Psoas muscle (tissue), 8 donors: Measurements from ENCODE around the gene ATP6V1G2. TPM values are rescaled to one million over a fixed set of nuclear protein-coding genes. Genes with fewer than 3 reads are reported as not detected.

Experiments
- ATAC-seq, 4 donors: fragments of 200-7000 bp; cut with Tn5 transposase; one replicate each; pipeline ENCODE4 v1.9.1; 2020; ENCODE audit warnings: moderate library complexity in 3 of 4, mild to moderate bottlenecking in 2 of 4
- DNase-seq, 2 donors: peaks; one replicate each; pipeline ENCODE4 v3.0.0-alpha.2; 2020
- H3K27ac ChIP-seq: fragments of 200-600 bp; one replicate; pipeline ENCODE4 v1.8.0; 2022
- H3K27me3 ChIP-seq, 3 donors: fragments of 200-600 bp in 1 of 3; one replicate each; pipeline versions ENCODE4 v1.6.1 to v1.8.0; 2013 to 2022; ENCODE audit warnings: low read length in 2 of 3, mild to moderate bottlenecking in 2 of 3, moderate library complexity in 1 of 3; ENCODE audit not compliant: insufficient read depth in 3 of 3
- H3K36me3 ChIP-seq, 2 donors: fragments of 200-600 bp in 1 of 2; one replicate each; pipeline versions ENCODE4 v1.6.1 to v1.8.0; 2013 to 2022; ENCODE audit warnings: low read depth in 1 of 2, mild to moderate bottlenecking in 1 of 2, moderate library complexity in 1 of 2; ENCODE audit not compliant: insufficient read depth in 1 of 2
- H3K4me1 ChIP-seq: fragments of 200-600 bp; one replicate; pipeline ENCODE4 v1.8.0; 2022
- H3K4me3 ChIP-seq: fragments of 200-600 bp; one replicate; pipeline ENCODE4 v1.8.0; 2022; ENCODE audit warnings: mild to moderate bottlenecking
- H3K9me3 ChIP-seq: fragments of 200-600 bp; one replicate; pipeline ENCODE4 v1.8.0; 2022
- WGBS, 3 donors: extraction: QIAGEN DNeasy Blood & Tissue Kit; methylation state at CpG; one replicate each; pipeline versions ENCODE4 v1.1.6 to v1.1.7; 2013; 5-methylcytosine and 5-hydroxymethylcytosine counted together
- intact Hi-C, 2 donors: fragments of 100-400 bp; cut with DNase I; formaldehyde crosslinking; loops; one replicate each; pipeline versions ENCODE4 v1.11.0 to v1.14.2; 2022
- polyA plus RNA-seq, 3 donors: library from polyadenylated mRNA; stranded (reverse); fragments of 200-250 nt; gene quantifications; one replicate each; pipeline ENCODE4 v1.2.3, GENCODE V29; 2013
- total RNA-seq, 4 donors: library from RNA; stranded (reverse); fragmentation: NEBNext Ultra II Directional in 2 of 4; extraction: Animal tissue kit (Norgen Biotek cat#: 25700) in 2 of 4; gene quantifications; one replicate each; pipeline versions ENCODE4 v1.2.1 to v1.2.4, GENCODE V29; 2021 to 2023
- TF ChIP-seq, protein P1 (sequence below): fragments of 200-600 bp; IDR thresholded peaks from one replicate; pipeline ENCODE4 v1.8.0; 2022; ENCODE audit warnings: antibody characterized with exemption
- donor health status: healthy with polysubstance abuse.
- donor health status: DM: no; HTN: no; CAD: no; lungs with moderate emphysema.
- donor health status: Bipolar disorder and iron deficiency.
- donor health status: healthy.
- donor health status: DM: yes; HTN: yes; CAD: no.
- donor health status: DM: no; HTN: no; CAD: no.
- donor health status: DM: no; HTN: no; CAD: no.
- donor health status: DM: yes; HTN: yes; CAD: no.

ATP6V1G2 gene
- total and polyA plus RNA-seq, 7 donors = 0.66 to 4.7 (median 1.2) TPM

GRCh38 chr6:31576897-31577578 lies 30.6 kb upstream of the ATP6V1G2 start:
- Histone ChIP-seq H3K9me3 (no peaks in the 10 kb centered on the region), H3K4me1 (no peaks in the 10 kb centered on the region), H3K27me3 (no peaks in the 10 kb centered on the region), H3K4me3 (peak overlapping the region; percentile 15), H3K27ac (no peak overlapping the region), H3K36me3 (no peaks in the 10 kb centered on the region)
- intact Hi-C loops = no loop called here
- peak in 1 of 2 donors; percentile 42 for DNase-seq
- TF ChIP-seq, protein P1, sequence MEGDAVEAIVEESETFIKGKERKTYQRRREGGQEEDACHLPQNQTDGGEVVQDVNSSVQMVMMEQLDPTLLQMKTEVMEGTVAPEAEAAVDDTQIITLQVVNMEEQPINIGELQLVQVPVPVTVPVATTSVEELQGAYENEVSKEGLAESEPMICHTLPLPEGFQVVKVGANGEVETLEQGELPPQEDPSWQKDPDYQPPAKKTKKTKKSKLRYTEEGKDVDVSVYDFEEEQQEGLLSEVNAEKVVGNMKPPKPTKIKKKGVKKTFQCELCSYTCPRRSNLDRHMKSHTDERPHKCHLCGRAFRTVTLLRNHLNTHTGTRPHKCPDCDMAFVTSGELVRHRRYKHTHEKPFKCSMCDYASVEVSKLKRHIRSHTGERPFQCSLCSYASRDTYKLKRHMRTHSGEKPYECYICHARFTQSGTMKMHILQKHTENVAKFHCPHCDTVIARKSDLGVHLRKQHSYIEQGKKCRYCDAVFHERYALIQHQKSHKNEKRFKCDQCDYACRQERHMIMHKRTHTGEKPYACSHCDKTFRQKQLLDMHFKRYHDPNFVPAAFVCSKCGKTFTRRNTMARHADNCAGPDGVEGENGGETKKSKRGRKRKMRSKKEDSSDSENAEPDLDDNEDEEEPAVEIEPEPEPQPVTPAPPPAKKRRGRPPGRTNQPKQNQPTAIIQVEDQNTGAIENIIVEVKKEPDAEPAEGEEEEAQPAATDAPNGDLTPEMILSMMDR = no peak
- ATAC-seq = no peak
- WGBS, 3 donors = 81 to 85% (median 85%) methylated on average over 16 to 19 of the region's 19 CpGs

- H3K36me3 ChIP-seq = no peaks in the 10 kb centered on the region
- intact Hi-C loops = no loop called here
- no peaks in the 10 kb centered on the region for H3K4me1 ChIP-seq
- DNase-seq = peak in 1 of 2 donors; percentile 10
- TF ChIP-seq, protein P1 = no peak
- H3K27me3 ChIP-seq = no peaks in the 10 kb centered on the region
- ATAC-seq = no peak
- H3K4me3 ChIP-seq = peak overlapping the region; percentile 54
- no peaks in the 10 kb centered on the region for H3K9me3 ChIP-seq
- WGBS, 3 donors = 61 to 72% (median 65%) methylated on average over 8 of the region's 8 CpGs
- no peak overlapping the region for H3K27ac ChIP-seq
Measured at GRCh38 chr6:31575952-31576685, 29.7 kb upstream of the ATP6V1G2 start.

- no peaks in the 10 kb centered on the region for H3K4me1 ChIP-seq
Measured at GRCh38 chr6:31575335-31575901, 29.0 kb upstream of the ATP6V1G2 start, which contains the start of gene TNF. TNF (plus strand) TSS chr6:31575565; CDS start chr6:31575742, 177 bp downstream.

DNA sequence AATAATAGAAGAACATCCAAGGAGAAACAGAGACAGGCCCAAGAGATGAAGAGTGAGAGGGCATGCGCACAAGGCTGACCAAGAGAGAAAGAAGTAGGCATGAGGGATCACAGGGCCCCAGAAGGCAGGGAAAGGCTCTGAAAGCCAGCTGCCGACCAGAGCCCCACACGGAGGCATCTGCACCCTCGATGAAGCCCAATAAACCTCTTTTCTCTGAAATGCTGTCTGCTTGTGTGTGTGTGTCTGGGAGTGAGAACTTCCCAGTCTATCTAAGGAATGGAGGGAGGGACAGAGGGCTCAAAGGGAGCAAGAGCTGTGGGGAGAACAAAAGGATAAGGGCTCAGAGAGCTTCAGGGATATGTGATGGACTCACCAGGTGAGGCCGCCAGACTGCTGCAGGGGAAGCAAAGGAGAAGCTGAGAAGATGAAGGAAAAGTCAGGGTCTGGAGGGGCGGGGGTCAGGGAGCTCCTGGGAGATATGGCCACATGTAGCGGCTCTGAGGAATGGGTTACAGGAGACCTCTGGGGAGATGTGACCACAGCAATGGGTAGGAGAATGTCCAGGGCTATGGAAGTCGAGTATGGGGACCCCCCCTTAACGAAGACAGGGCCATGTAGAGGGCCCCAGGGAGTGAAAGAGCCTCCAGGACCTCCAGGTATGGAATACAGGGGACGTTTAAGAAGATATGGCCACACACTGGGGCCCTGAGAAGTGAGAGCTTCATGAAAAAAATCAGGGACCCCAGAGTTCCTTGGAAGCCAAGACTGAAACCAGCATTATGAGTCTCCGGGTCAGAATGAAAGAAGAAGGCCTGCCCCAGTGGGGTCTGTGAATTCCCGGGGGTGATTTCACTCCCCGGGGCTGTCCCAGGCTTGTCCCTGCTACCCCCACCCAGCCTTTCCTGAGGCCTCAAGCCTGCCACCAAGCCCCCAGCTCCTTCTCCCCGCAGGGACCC lies 28.0 kb upstream of the ATP6V1G2 start:
- 74 to 86% (median 80%) methylated on average over 14 of the region's 14 CpGs for whole genome bisulfite sequencing, 3 donors
- intact Hi-C loops = no loop called here
- no peak overlapping the region for H3K27ac ChIP-seq

More at GRCh38 chr6:31575335-31575901, 29.0 kb upstream of the ATP6V1G2 start, which contains the start of gene TNF:
- Histone ChIP-seq H3K36me3 (no peaks in the 10 kb centered on the region), H3K4me3 (peak within 1 kb of the TSS; percentile 54), H3K9me3 (no peaks in the 10 kb centered on the region), H3K27me3 (no peaks in the 10 kb centered on the region), H3K27ac (no peak within 1 kb of the TSS)
- peak in 2 of 4 donors; percentile 33 to 48 for ATAC-seq
- intact Hi-C loops = no loop called here
- TF ChIP-seq, protein P1 = no peak
- 49 to 54% (median 50%) methylated on average over 18 to 19 of the region's 19 CpGs for WGBS, 3 donors
- DNase-seq = peak; percentile 56 to 71

More for the DNA sequence above, 28.0 kb upstream of the ATP6V1G2 start:
- Histone ChIP-seq H3K9me3 (no peaks in the 10 kb centered on the region), H3K27me3 (no peaks in the 10 kb centered on the region), H3K4me1 (no peaks in the 10 kb centered on the region), H3K4me3 (no peak overlapping the region), H3K36me3 (no peaks in the 10 kb centered on the region)
- TF ChIP-seq, protein P1 = no peak
- no peak for ATAC-seq
- no peak for DNase-seq
